Measurements from ENCODE around the gene POLR2L. TPM values are rescaled to one million over a fixed set of nuclear protein-coding genes. Genes with fewer than 3 reads are reported as not detected.
A peak's percentile ranks its signal among the peaks of the same experiment; 100 is the strongest.

POLR2L gene
- total RNA-seq, 4 donors from 2014 or later = 10.5 to 81.5 (median 42.8) TPM

GRCh38 chr11:860234-861104 is 18.1 kb upstream of the POLR2L start:
- Histone ChIP-seq H3K27ac (peak overlapping the region in 1 of 2 donors; percentile 41), H3K9me3 (no peaks in the 10 kb centered on the region), H3K36me3 (no peaks in the 10 kb centered on the region), H3K27me3 (no peaks in the 10 kb centered on the region), H3K4me3 (no peak overlapping the region), H3K4me1 (no peaks in the 10 kb centered on the region)
- no peak for DNase-seq
- no peak for TF ChIP-seq POLR2A (IDR thresholded peaks at IDR 0.05)
- no peak for TF ChIP-seq CTCF (IDR thresholded peaks at IDR 0.05)
- intact Hi-C loops (cut with DNase I; ENCODE audit: low total_unique reads) = no loop called here

DNA sequence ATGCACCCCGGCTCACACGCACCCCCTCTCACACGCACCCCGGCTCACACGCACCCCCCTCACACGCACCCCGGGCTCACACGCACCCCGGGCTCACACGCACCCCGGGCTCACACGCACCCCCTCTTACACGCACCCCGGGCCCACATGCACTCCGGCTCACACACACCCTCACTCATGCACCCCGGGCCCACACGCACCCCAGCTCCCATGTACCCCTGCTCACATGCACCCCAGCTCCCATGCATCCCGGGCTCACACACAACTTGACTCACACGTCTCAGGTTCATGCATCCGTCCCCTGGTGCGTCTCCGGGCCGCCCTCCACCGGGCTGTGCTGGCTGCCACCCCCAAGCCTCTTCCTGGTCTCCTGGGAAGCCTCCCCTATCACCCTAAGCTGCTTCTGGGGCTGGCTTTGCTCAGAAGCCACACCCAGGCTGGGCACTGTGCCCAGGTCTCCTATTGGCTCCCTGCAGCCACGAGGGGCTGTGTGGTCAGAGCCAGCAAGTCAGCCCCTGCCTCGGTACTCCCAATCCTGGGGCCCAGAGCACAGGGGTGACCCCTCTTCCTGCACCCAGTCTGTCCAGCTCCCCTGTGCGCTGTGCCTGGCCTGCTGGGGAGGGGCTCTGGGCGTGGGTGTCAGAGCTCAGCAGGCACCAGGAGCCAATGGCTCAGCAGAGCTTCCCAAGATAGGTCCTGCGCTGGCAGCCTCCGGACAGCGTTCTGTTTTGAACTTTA is 17.2 kb upstream of the POLR2L start:
- H3K4me3 ChIP-seq = no peak overlapping the region
- TF ChIP-seq POLR2A (IDR thresholded peaks at IDR 0.05) = no peak
- TF ChIP-seq CTCF (IDR thresholded peaks at IDR 0.05) = no peak

GRCh38 chr11:858762-859339 is 16.5 kb upstream of the POLR2L start:
- Histone ChIP-seq H3K27ac (no peak overlapping the region), H3K9me3 (no peaks in the 10 kb centered on the region), H3K27me3 (no peaks in the 10 kb centered on the region), H3K36me3 (no peaks in the 10 kb centered on the region), H3K4me1 (no peaks in the 10 kb centered on the region), H3K4me3 (no peak overlapping the region)
- no peak for DNase-seq
- intact Hi-C loops (cut with DNase I; ENCODE audit: low total_unique reads) = no loop called here
- TF ChIP-seq POLR2A (IDR thresholded peaks at IDR 0.05) = no peak
- TF ChIP-seq CTCF (IDR thresholded peaks at IDR 0.05) = no peak

More for the DNA sequence above, 17.2 kb upstream of the POLR2L start:
- Histone ChIP-seq H3K4me1 (no peaks in the 10 kb centered on the region), H3K27ac (peak overlapping the region in 1 of 2 donors; percentile 41), H3K36me3 (no peaks in the 10 kb centered on the region), H3K27me3 (no peaks in the 10 kb centered on the region), H3K9me3 (no peaks in the 10 kb centered on the region)
- DNase-seq = peak; percentile 79 to 86
- intact Hi-C loops (cut with DNase I; ENCODE audit: low total_unique reads) = no loop called here

- Histone ChIP-seq H3K36me3 (no peaks in the 10 kb centered on the region), H3K9me3 (no peaks in the 10 kb centered on the region), H3K4me1 (no peaks in the 10 kb centered on the region), H3K27ac (no peak overlapping the region), H3K4me3 (no peak overlapping the region), H3K27me3 (no peaks in the 10 kb centered on the region)
- TF ChIP-seq POLR2A (IDR thresholded peaks at IDR 0.05) (no peak), CTCF (IDR thresholded peaks at IDR 0.05) (no peak)
- no peak for DNase-seq
- intact Hi-C loops (cut with DNase I; ENCODE audit: low total_unique reads) = no loop called here
These were observed 15.9 kb upstream of the POLR2L start for GRCh38 chr11:858053-858761.

Measured in uterus (tissue), 4 donors.